GM04503 (cell line): ENCODE data around the gene TYROBP.
"Not testable (repeated sequence)": the region's sequence is repeated elsewhere in the genome, so short reads cannot be mapped to it uniquely, and the experiment has no call there.

Source experiments
- DNase-seq: peaks from one replicate; pipeline ENCODE4 v3.0.0-alpha.2; 2012; ENCODE audit warnings: low read depth

TYROBP gene

GRCh38 chr19:35870124-35870736 lies 37.9 kb downstream of the TYROBP start:
- not testable (repeated sequence) for DNase-seq

GRCh38 chr19:35869327-35870123 lies 38.6 kb downstream of the TYROBP start:
- no peak for DNase-seq

GRCh38 chr19:35868823-35869326 lies 39.2 kb downstream of the TYROBP start:
- no peak for DNase-seq

- DNase-seq: no peak
Measured at GRCh38 chr19:35868172-35868822, 39.8 kb downstream of the TYROBP start, which contains the start of gene APLP1. Gene APLP1 (plus strand): TSS chr19:35868574. CDS start chr19:35868637, 63 bp downstream.

GRCh38 chr19:35863018-35863417 lies 45.1 kb downstream of the TYROBP start:
- DNase-seq: no peak

- no peak for DNase-seq
Measured at GRCh38 chr19:35862528-35862927, 45.6 kb downstream of the TYROBP start.

- no peak for DNase-seq
Measured at GRCh38 chr19:35861640-35862160, 46.4 kb downstream of the TYROBP start.

- no peak for DNase-seq
Measured at GRCh38 chr19:35860818-35861639, 47.1 kb downstream of the TYROBP start.

GRCh38 chr19:35860436-35860817 lies 47.7 kb downstream of the TYROBP start:
- no peak for DNase-seq

GRCh38 chr19:35859414-35859813 lies 48.7 kb downstream of the TYROBP start:
- no peak for DNase-seq

- DNase-seq: no peak
Measured at GRCh38 chr19:35858311-35858710, 49.8 kb downstream of the TYROBP start.

- no peak for DNase-seq
Measured at GRCh38 chr19:35856546-35857149, 51.4 kb downstream of the TYROBP start, which contains the start of gene KIRREL2. Gene KIRREL2 (plus strand): TSS chr19:35856911. CDS start chr19:35857120, 209 bp downstream.
